SK-N-SH treated with all-trans-retinoic acid at 6 μM for 48 hours (cell line): ENCODE measurements around the gene SLC7A10.

ENCODE experiments used
- ATAC-seq: fragments of 200-7000 bp; cut with Tn5 transposase; 3 replicates; pipeline ENCODE4 v1.9.1; 2020; ENCODE audit warnings: mild to moderate bottlenecking, moderate library complexity
- ARNTL ChIP-seq: fragments of 450-650 bp; formaldehyde crosslinking; IDR thresholded peaks from 2 replicates; pipeline ENCODE4 v1.5.0; 2020; ENCODE audit warnings: low read depth, mild to moderate bottlenecking, moderate library complexity, borderline replicate concordance
- BACH2 ChIP-seq: fragments of 250-450 bp; sonication (Bioruptor Pico); IDR thresholded peaks from 2 replicates; pipeline ENCODE4 v1.9.0; 2021; ENCODE audit warnings: mild to moderate bottlenecking, borderline replicate concordance
- CREB5 ChIP-seq: fragments of 250-450 bp; sonication (Bioruptor Pico); IDR thresholded peaks from 2 replicates; pipeline ENCODE4 v1.5.1; 2020; ENCODE audit warnings: low read depth, mild to moderate bottlenecking, moderate library complexity
- CSDC2 ChIP-seq: fragments of 250-450 bp; sonication (Bioruptor Pico); IDR thresholded peaks from 2 replicates; pipeline ENCODE4 v1.5.0; 2020; ENCODE audit warnings: mild to moderate bottlenecking, moderate library complexity
- CSRNP3 ChIP-seq: fragments of 250-450 bp; sonication (Bioruptor Pico); IDR thresholded peaks from 2 replicates; pipeline ENCODE4 v1.5.1; 2021; ENCODE audit warnings: mild to moderate bottlenecking, moderate library complexity
- ESRRG ChIP-seq: fragments of 250-450 bp; sonication (Bioruptor Pico); IDR thresholded peaks from 2 replicates; pipeline ENCODE4 v1.6.1; 2021; ENCODE audit warnings: mild to moderate bottlenecking
- GLIS3 ChIP-seq: fragments of 250-450 bp; sonication (Bioruptor Pico); IDR thresholded peaks from 2 replicates; pipeline ENCODE4 v1.5.0; 2020; ENCODE audit warnings: mild to moderate bottlenecking, moderate library complexity
- ISL1 ChIP-seq: fragments of 250-450 bp; sonication (Bioruptor Pico); IDR thresholded peaks from 2 replicates; pipeline ENCODE4 v2.1.2; 2022; ENCODE audit warnings: mild to moderate bottlenecking, moderate library complexity
- OSR1 ChIP-seq: fragments of 250-450 bp; sonication (Bioruptor Pico); IDR thresholded peaks from 2 replicates; pipeline ENCODE4 v1.8.0; 2022; ENCODE audit warnings: moderate library complexity, mild to moderate bottlenecking, inconsistent platforms
- PATZ1 ChIP-seq: fragments of 250-450 bp; sonication (Bioruptor Pico); IDR thresholded peaks from 2 replicates; pipeline ENCODE4 v1.8.0; 2020; ENCODE audit warnings: mild to moderate bottlenecking, moderate library complexity, borderline replicate concordance
- POU6F1 ChIP-seq: fragments of 250-450 bp; sonication (Bioruptor Pico); IDR thresholded peaks from 2 replicates; pipeline ENCODE4 v1.8.0; 2021; ENCODE audit warnings: low read depth, mild to moderate bottlenecking, moderate library complexity, borderline replicate concordance
- PPARA ChIP-seq: fragments of 250-450 bp; sonication (Bioruptor Pico); IDR thresholded peaks from 2 replicates; pipeline ENCODE4 v1.5.0; 2020; ENCODE audit warnings: mild to moderate bottlenecking, borderline replicate concordance
- RARB ChIP-seq: fragments of 250-450 bp; sonication (Bioruptor Pico); IDR thresholded peaks from 2 replicates; pipeline ENCODE4 v1.8.0; 2021; ENCODE audit warnings: mild to moderate bottlenecking, moderate library complexity
- SNAI2 ChIP-seq: fragments of 250-450 bp; sonication (Bioruptor Pico); IDR thresholded peaks from 2 replicates; pipeline ENCODE4 v1.5.0; 2020; ENCODE audit warnings: mild to moderate bottlenecking, moderate library complexity
- TCF4 ChIP-seq: fragments of 250-450 bp; sonication (Bioruptor Pico); IDR thresholded peaks from 2 replicates; pipeline ENCODE4 v1.8.0; 2021; ENCODE audit warnings: mild to moderate bottlenecking, moderate library complexity, borderline replicate concordance
- TOX ChIP-seq: fragments of 250-450 bp; sonication (Bioruptor Pico); IDR thresholded peaks from 2 replicates; pipeline ENCODE4 v1.8.0; 2021; ENCODE audit warnings: mild to moderate bottlenecking, moderate library complexity, borderline replicate concordance
- TSHZ2 ChIP-seq: fragments of 250-450 bp; sonication (Bioruptor Pico); IDR thresholded peaks from 2 replicates; pipeline ENCODE4 v1.5.0; 2020; ENCODE audit warnings: mild to moderate bottlenecking, moderate library complexity
- ZC3H10 ChIP-seq: fragments of 250-450 bp; sonication (Bioruptor Pico); IDR thresholded peaks from 2 replicates; pipeline ENCODE4 v1.5.1; 2021; ENCODE audit warnings: mild to moderate bottlenecking, moderate library complexity
- ZFP3 ChIP-seq: fragments of 250-450 bp; sonication (Bioruptor Pico); IDR thresholded peaks from 2 replicates; pipeline ENCODE4 v1.5.0; 2020; ENCODE audit warnings: mild to moderate bottlenecking, moderate library complexity
- ZFP30 ChIP-seq: fragments of 450-650 bp; formaldehyde crosslinking; IDR thresholded peaks from 2 replicates; pipeline ENCODE4 v1.5.0; 2022; ENCODE audit warnings: mild to moderate bottlenecking, moderate library complexity
- ZNF565 ChIP-seq: fragments of 450-650 bp; formaldehyde crosslinking; conservative IDR thresholded peaks from 2 replicates; pipeline ENCODE4 v1.5.0; 2020; ENCODE audit warnings: low read depth, mild to moderate bottlenecking, moderate library complexity
- ZNF70 ChIP-seq: fragments of 450-650 bp; formaldehyde crosslinking; IDR thresholded peaks from 2 replicates; pipeline ENCODE4 v1.5.0; 2020; ENCODE audit warnings: mild to moderate bottlenecking, moderate library complexity
- ZNF8 ChIP-seq: fragments of 450-650 bp; formaldehyde crosslinking; IDR thresholded peaks from 2 replicates; pipeline ENCODE4 v1.5.0; 2020; ENCODE audit warnings: mild to moderate bottlenecking, moderate library complexity

SLC7A10 gene

GRCh38 chr19:33245948-33246708, 20.5 kb upstream of the SLC7A10 start:
- no peak for ATAC-seq

GRCh38 chr19:33242911-33243310, 17.3 kb upstream of the SLC7A10 start:
- ATAC-seq = no peak
- TF ChIP-seq CSDC2 (CRISPR knock-in tag) = no peak
- no peak for TF ChIP-seq GLIS3 (CRISPR knock-in tag)
- no peak for TF ChIP-seq CREB5 (CRISPR knock-in tag)
- TF ChIP-seq ZNF70 = no peak
- TF ChIP-seq PPARA (CRISPR knock-in tag) = no peak
- TF ChIP-seq ZFP30 (CRISPR knock-in tag) = no peak
- no peak for TF ChIP-seq ISL1 (CRISPR knock-in tag)

More at GRCh38 chr19:33245948-33246708, 20.5 kb upstream of the SLC7A10 start:
- TF ChIP-seq GLIS3 (CRISPR knock-in tag) = no peak
- no peak for TF ChIP-seq ISL1 (CRISPR knock-in tag)
- TF ChIP-seq TCF4 (CRISPR knock-in tag) = no peak
- TF ChIP-seq ZNF565 (CRISPR knock-in tag) = no peak
- no peak for TF ChIP-seq SNAI2 (CRISPR knock-in tag)
- no peak for TF ChIP-seq ARNTL (CRISPR knock-in tag)
- no peak for TF ChIP-seq OSR1
- TF ChIP-seq ZC3H10 (CRISPR knock-in tag) = no peak
- no peak for TF ChIP-seq ESRRG

GRCh38 chr19:33242131-33242530, 16.5 kb upstream of the SLC7A10 start:
- TF ChIP-seq ARNTL (CRISPR knock-in tag) (no peak), ZNF70 (no peak), CREB5 (CRISPR knock-in tag) (no peak), PPARA (CRISPR knock-in tag) (no peak), SNAI2 (CRISPR knock-in tag) (no peak), ZFP3 (CRISPR knock-in tag) (no peak), TSHZ2 (CRISPR knock-in tag) (no peak), ZNF8 (no peak), ISL1 (CRISPR knock-in tag) (no peak), CSRNP3 (no peak), TOX (CRISPR knock-in tag) (no peak), ESRRG (no peak), POU6F1 (no peak), RARB (CRISPR knock-in tag) (no peak), PATZ1 (CRISPR knock-in tag) (no peak), BACH2 (CRISPR knock-in tag) (no peak)
- ATAC-seq = no peak
